HEK293 (cell line): Measurements from ENCODE around the gene GZMB.

Source experiments
- CTCF ChIA-PET: fragments of 350-600 bp; formaldehyde crosslinking; extraction: SDS; loops from one replicate; lab custom pipeline; 2021; ENCODE audit warnings: antibody characterized with exemption; lab: Yijun Ruan, JAX
- POLR2A ChIA-PET: fragments of 300-600 bp; formaldehyde crosslinking; extraction: SDS; loops from one replicate; lab custom pipeline; 2020; ENCODE audit warnings: antibody characterized with exemption, inconsistent platforms; lab: Yijun Ruan, JAX
- H3K27ac ChIP-seq: fragments of 200-500 bp; sonication (Bioruptor generic); 2 replicates; pipeline ENCODE4 v1.5.1; 2014; ENCODE audit warnings: low read depth, low read length, control low read depth, inconsistent platforms; ENCODE audit errors: extremely low read depth
- H3K36me3 ChIP-seq, 2 experiments: fragments of 200-500 bp in 1 of 2; sonication (Bioruptor generic) in 1 of 2; 1 replicate in 1 of 2; 2 replicates in 1 of 2; pipeline ENCODE4 v1.5.1; 2014 to 2017; ENCODE audit warnings: inconsistent platforms in 2 of 2, low read length in 2 of 2; ENCODE audit not compliant: control insufficient read depth in 2 of 2, insufficient read depth in 1 of 2
- H3K4me1 ChIP-seq: fragments of 200-500 bp; sonication (Bioruptor generic); 2 replicates; pipeline ENCODE4 v1.5.1; 2014; ENCODE audit warnings: mild to moderate bottlenecking, low read length, inconsistent platforms; ENCODE audit not compliant: control insufficient read depth, insufficient read depth
- H3K4me3 ChIP-seq: 2 replicates; pipeline ENCODE4 v1.5.1; 2011; ENCODE audit warnings: low read depth, mild to moderate bottlenecking, control low read depth, low read length, moderate library complexity
- H3K9me3 ChIP-seq: fragments of 200-500 bp; sonication (Bioruptor generic); 2 replicates; pipeline ENCODE4 v1.5.1; 2014; ENCODE audit warnings: low read depth, low read length, inconsistent platforms; ENCODE audit not compliant: control insufficient read depth, insufficient read depth
- BCL11A ChIP-seq: fragments of 450-650 bp; formaldehyde crosslinking; IDR thresholded peaks from 2 replicates; pipeline ENCODE4 v1.5.1; 2016; ENCODE audit warnings: low read depth, missing biosample characterization, missing genetic modification characterization
- BCL11B ChIP-seq: fragments of 450-650 bp; formaldehyde crosslinking; IDR thresholded peaks from 2 replicates; pipeline ENCODE4 v1.5.1; 2016; ENCODE audit warnings: low read depth, missing biosample characterization, missing genetic modification characterization
- MZF1 ChIP-seq: fragments of 450-650 bp; formaldehyde crosslinking; IDR thresholded peaks from 2 replicates; pipeline ENCODE4 v1.5.1; 2017; ENCODE audit warnings: missing biosample characterization, missing genetic modification characterization, borderline replicate concordance
- ZBTB21 ChIP-seq: fragments of 450-650 bp; formaldehyde crosslinking; IDR thresholded peaks from 2 replicates; pipeline ENCODE4 v1.5.1; 2017; ENCODE audit warnings: missing biosample characterization, missing genetic modification characterization
- ZBTB48 ChIP-seq: fragments of 450-650 bp; formaldehyde crosslinking; IDR thresholded peaks from 2 replicates; pipeline ENCODE4 v1.5.1; 2016; ENCODE audit warnings: missing biosample characterization, missing genetic modification characterization
- ZNF274 ChIP-seq, 2 experiments: fragments of 200-500 bp in 1 of 2; fragments of 450-650 bp in 1 of 2; sonication (Bioruptor generic) in 1 of 2; formaldehyde crosslinking in 1 of 2; IDR thresholded peaks; 2 replicates each; pipeline versions ENCODE4 v1.5.1 to v1.6.1; 2014 to 2016; ENCODE audit warnings: borderline replicate concordance in 1 of 2, inconsistent platforms in 1 of 2, low read length in 1 of 2, missing biosample characterization in 1 of 2, missing genetic modification characterization in 1 of 2
- ZNF335 ChIP-seq: fragments of 450-650 bp; formaldehyde crosslinking; conservative IDR thresholded peaks from 2 replicates; pipeline ENCODE4 v1.5.1; 2016; ENCODE audit warnings: missing biosample characterization, missing genetic modification characterization
- ZNF341 ChIP-seq: fragments of 450-650 bp; formaldehyde crosslinking; IDR thresholded peaks from 2 replicates; pipeline ENCODE4; 2016; ENCODE audit warnings: low read depth, missing biosample characterization, missing genetic modification characterization
- ZNF423 ChIP-seq: fragments of 450-650 bp; formaldehyde crosslinking; IDR thresholded peaks from 2 replicates; pipeline ENCODE4 v1.5.1; 2016; ENCODE audit warnings: missing biosample characterization, missing genetic modification characterization
- ZNF473 ChIP-seq: fragments of 450-650 bp; formaldehyde crosslinking; IDR thresholded peaks from 2 replicates; pipeline ENCODE4 v1.5.1; 2017; ENCODE audit warnings: missing biosample characterization, missing genetic modification characterization
- ZNF530 ChIP-seq: fragments of 450-650 bp; formaldehyde crosslinking; IDR thresholded peaks from 2 replicates; pipeline ENCODE4 v1.5.1; 2016; ENCODE audit warnings: low read depth, missing biosample characterization, missing genetic modification characterization
- ZNF544 ChIP-seq: fragments of 450-650 bp; formaldehyde crosslinking; IDR thresholded peaks from 2 replicates; pipeline ENCODE4 v1.5.0; 2017; ENCODE audit warnings: missing biosample characterization, missing genetic modification characterization
- ZNF624 ChIP-seq: fragments of 450-650 bp; formaldehyde crosslinking; IDR thresholded peaks from 2 replicates; pipeline ENCODE4 v1.5.1; 2017; ENCODE audit warnings: missing biosample characterization, missing genetic modification characterization
- ZNF629 ChIP-seq: fragments of 450-650 bp; formaldehyde crosslinking; IDR thresholded peaks from 2 replicates; pipeline ENCODE4 v1.5.1; 2017; ENCODE audit warnings: missing biosample characterization, missing genetic modification characterization
- ZNF792 ChIP-seq: fragments of 450-650 bp; formaldehyde crosslinking; IDR thresholded peaks from 2 replicates; pipeline ENCODE4 v1.5.1; 2016; ENCODE audit warnings: missing biosample characterization, missing genetic modification characterization
- TF ChIP-seq, protein P1 (sequence below): fragments of 450-650 bp; formaldehyde crosslinking; IDR thresholded peaks from 2 replicates; pipeline ENCODE4 v1.5.1; 2016; ENCODE audit warnings: missing biosample characterization, missing genetic modification characterization
- TF ChIP-seq, protein P2 (sequence below): fragments of 450-650 bp; formaldehyde crosslinking; conservative IDR thresholded peaks from 2 replicates; pipeline ENCODE4 v1.5.1; 2016; ENCODE audit warnings: low read depth, missing biosample characterization, missing genetic modification characterization
- TF ChIP-seq, protein P3 (sequence below): fragments of 450-650 bp; formaldehyde crosslinking; IDR thresholded peaks from 2 replicates; pipeline ENCODE4 v1.5.1; 2016; ENCODE audit warnings: missing biosample characterization, missing genetic modification characterization

GZMB gene

DNA sequence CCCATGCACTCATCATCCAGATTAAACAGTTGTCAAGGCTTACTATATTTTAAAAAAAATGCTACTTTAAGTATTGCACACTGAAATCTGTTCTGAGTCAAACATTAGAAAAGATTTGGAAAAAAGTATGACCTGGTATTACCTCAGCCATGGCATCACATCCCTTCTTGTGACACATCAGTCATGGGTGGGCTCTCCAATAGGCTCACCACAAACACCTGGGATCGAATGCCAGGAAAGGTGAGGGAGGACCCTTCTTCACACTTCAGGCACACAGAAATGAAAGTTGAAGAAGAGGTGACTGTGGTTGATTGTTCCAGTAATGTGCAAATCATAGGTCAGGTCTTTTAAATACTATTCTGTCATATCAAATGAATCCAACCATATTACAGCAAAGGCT is 36.6 kb upstream of the GZMB start (continued):
- TF ChIP-seq, protein P1, sequence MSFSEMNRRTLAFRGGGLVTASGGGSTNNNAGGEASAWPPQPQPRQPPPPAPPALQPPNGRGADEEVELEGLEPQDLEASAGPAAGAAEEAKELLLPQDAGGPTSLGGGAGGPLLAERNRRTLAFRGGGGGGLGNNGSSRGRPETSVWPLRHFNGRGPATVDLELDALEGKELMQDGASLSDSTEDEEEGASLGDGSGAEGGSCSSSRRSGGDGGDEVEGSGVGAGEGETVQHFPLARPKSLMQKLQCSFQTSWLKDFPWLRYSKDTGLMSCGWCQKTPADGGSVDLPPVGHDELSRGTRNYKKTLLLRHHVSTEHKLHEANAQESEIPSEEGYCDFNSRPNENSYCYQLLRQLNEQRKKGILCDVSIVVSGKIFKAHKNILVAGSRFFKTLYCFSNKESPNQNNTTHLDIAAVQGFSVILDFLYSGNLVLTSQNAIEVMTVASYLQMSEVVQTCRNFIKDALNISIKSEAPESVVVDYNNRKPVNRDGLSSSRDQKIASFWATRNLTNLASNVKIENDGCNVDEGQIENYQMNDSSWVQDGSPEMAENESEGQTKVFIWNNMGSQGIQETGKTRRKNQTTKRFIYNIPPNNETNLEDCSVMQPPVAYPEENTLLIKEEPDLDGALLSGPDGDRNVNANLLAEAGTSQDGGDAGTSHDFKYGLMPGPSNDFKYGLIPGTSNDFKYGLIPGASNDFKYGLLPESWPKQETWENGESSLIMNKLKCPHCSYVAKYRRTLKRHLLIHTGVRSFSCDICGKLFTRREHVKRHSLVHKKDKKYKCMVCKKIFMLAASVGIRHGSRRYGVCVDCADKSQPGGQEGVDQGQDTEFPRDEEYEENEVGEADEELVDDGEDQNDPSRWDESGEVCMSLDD (tag by site-specific recombination), result no peak
- TF ChIP-seq, protein P2, sequence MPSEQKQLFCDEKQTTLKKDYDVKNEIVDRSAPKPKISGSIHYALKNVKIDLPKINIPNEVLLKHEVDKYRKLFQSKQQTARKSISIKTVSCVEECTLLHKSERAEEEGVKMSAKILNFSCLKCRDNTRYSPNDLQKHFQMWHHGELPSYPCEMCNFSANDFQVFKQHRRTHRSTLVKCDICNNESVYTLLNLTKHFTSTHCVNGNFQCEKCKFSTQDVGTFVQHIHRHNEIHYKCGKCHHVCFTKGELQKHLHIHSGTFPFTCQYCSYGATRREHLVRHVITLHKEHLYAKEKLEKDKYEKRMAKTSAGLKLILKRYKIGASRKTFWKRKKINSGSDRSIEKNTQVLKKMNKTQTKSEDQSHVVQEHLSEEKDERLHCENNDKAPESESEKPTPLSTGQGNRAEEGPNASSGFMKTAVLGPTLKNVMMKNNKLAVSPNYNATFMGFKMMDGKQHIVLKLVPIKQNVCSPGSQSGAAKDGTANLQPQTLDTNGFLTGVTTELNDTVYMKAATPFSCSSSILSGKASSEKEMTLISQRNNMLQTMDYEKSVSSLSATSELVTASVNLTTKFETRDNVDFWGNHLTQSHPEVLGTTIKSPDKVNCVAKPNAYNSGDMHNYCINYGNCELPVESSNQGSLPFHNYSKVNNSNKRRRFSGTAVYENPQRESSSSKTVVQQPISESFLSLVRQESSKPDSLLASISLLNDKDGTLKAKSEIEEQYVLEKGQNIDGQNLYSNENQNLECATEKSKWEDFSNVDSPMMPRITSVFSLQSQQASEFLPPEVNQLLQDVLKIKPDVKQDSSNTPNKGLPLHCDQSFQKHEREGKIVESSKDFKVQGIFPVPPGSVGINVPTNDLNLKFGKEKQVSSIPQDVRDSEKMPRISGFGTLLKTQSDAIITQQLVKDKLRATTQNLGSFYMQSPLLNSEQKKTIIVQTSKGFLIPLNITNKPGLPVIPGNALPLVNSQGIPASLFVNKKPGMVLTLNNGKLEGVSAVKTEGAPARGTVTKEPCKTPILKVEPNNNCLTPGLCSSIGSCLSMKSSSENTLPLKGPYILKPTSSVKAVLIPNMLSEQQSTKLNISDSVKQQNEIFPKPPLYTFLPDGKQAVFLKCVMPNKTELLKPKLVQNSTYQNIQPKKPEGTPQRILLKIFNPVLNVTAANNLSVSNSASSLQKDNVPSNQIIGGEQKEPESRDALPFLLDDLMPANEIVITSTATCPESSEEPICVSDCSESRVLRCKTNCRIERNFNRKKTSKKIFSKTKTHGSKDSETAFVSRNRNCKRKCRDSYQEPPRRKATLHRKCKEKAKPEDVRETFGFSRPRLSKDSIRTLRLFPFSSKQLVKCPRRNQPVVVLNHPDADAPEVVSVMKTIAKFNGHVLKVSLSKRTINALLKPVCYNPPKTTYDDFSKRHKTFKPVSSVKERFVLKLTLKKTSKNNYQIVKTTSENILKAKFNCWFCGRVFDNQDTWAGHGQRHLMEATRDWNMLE (tag by site-specific recombination), result no peak
- no peak for TF ChIP-seq ZNF423 (tag by site-specific recombination)
- TF ChIP-seq BCL11A (tag by site-specific recombination), result no peak
- TF ChIP-seq ZNF530, result no peak
- no peak for TF ChIP-seq ZNF792 (tag by site-specific recombination)
- TF ChIP-seq, all 188 proteins: peak for 0

DNA sequence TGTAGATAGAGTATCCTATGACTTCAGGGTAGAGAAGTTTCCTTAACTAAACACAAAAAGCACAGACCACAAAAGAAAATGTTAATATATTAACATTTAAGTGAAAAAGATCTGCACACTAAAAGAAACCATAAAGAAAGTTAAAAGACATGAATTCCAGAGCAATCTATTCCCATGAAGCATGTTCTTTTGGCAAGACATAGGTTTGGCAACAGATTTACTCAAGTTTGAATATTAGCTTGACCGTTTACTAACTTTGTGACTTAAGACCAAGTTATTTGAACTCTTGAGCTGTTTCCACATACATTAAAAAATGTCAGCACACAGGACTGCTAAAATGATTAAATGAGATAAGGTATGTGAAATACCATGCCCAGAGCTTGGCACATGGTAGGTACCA is 35.7 kb upstream of the GZMB start:
- no peak overlapping the region for H3K4me3 ChIP-seq
- H3K36me3 ChIP-seq, result no peaks in the 10 kb centered on the region
- POLR2A ChIA-PET, result no interaction called here
- CTCF ChIA-PET, result no interaction called here
- H3K27ac ChIP-seq, result no peak overlapping the region
- no peaks in the 10 kb centered on the region for H3K4me1 ChIP-seq
- H3K9me3 ChIP-seq, result no peaks in the 10 kb centered on the region
- TF ChIP-seq ZNF274 (IDR thresholded peaks at IDR 0.05; ENCODE audit: low read length) (no peak), ZNF274 (tag by site-specific recombination; IDR thresholded peaks at IDR 0.05; ENCODE audit: borderline replicate concordance) (no peak), ZNF335 (tag by site-specific recombination) (no peak), ZNF629 (tag by site-specific recombination) (no peak), MZF1 (no peak), BCL11B (tag by site-specific recombination) (no peak), ZBTB21 (tag by site-specific recombination) (no peak), ZNF341 (tag by site-specific recombination) (no peak), ZNF473 (tag by site-specific recombination) (no peak), ZNF624 (tag by site-specific recombination) (no peak), ZNF544 (no peak), ZBTB48 (tag by site-specific recombination) (no peak)
- TF ChIP-seq, protein P3, sequence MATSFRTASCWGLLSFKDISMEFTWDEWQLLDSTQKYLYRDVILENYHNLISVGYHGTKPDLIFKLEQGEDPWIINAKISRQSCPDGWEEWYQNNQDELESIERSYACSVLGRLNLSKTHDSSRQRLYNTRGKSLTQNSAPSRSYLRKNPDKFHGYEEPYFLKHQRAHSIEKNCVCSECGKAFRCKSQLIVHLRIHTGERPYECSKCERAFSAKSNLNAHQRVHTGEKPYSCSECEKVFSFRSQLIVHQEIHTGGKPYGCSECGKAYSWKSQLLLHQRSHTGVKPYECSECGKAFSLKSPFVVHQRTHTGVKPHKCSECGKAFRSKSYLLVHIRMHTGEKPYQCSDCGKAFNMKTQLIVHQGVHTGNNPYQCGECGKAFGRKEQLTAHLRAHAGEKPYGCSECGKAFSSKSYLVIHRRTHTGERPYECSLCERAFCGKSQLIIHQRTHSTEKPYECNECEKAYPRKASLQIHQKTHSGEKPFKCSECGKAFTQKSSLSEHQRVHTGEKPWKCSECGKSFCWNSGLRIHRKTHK, result no peak
